GM21526 (cell line): ENCODE measurements around the gene CCDC157.
A peak's percentile ranks its signal among the peaks of the same experiment; 100 is the strongest.
"Not testable (repeated sequence)": the region's sequence is repeated elsewhere in the genome, so short reads cannot be mapped to it uniquely, and the experiment has no call there.

ENCODE experiments used
- ATAC-seq: cut with Tn5 transposase; IDR thresholded peaks from one replicate; pipeline ENCODE4 v1.9.1; 2021; ENCODE audit warnings: moderate library complexity; ENCODE audit not compliant: unreplicated experiment, low FRiP score

Gene CCDC157

DNA sequence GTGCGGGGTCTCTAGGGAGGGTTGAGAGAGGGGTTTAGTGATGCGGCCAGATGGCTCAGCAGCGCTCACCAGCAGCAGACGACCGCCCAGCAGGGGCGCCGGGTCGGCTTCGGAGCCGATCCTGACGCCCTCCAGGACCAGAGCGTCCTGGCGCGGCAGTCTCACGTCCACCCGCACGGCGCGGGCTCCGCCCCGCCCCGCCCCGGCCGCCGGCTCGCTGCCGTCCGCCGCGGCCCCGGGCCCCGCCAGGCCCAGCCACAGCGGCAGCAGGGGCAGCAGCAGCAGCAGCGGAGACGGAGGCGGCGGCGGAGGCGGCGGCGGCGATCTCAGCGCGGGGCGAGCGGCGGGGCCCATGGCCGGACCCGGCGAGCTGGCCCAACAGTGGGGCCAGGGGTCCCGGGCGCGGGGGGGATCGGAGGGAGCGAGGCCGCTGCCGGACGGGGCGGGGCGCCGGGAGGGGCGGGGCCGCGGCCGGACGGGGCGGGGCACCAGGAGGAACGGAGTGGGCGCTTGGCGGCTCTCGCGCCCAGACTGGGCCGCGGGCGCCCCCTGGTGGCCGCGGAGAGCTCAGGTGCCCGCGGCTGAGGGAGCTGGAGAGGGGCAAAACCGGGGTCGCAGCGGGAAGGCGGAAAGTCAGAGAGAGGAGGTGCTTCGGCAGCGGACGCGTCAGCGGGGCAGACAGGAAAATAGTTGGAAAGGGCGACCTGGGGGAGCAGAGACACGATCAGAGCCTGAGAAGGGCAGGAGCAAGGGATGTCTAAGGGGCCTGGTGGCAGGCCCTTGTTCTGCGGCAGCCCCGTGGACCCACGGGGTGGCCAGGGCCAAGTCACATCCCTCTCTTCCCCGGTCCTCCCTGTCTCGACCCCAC is 30.4 kb downstream of the CCDC157 start, which contains the start of gene RNF215:
Gene RNF215, minus strand, starts transcription at position 452 of the 868 bp plus-strand sequence. Its CDS starts 98 bp downstream, at position 354.
- peak; percentile 49 for ATAC-seq

DNA sequence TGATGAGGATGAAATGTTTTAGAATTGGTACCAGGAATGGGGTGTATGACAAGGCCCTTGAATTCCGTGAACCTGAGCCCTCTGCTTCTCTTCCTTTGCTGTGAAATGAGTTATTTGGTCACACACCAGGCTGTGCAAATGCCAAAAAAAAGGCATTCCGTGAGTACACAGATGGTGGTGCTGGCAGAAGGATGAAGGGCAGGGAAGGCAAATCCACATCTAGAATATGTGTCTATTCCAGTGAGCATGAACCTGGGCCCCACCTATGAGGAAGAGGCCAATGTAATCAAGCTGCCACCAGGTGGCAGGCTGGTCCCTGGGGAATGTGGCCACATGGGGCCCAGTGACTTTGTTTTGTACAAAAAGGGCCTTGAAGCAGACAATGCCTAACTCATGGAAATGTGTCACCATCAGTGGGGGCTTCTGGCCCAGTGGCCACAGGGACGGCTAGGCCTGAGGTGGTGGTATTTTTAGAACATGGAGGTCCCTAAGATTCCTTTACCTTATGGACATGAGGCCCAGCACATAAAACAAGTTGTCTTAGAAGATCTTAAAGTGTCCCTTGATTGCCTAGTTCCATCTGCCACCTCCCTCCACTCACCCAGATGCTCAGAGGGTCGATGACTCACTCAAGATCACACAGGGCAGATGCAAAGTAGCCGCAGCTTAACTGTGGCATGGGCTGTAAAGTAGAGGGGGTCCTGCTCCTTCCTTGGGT is 34.3 kb downstream of the CCDC157 start:
- ATAC-seq: no peak

DNA sequence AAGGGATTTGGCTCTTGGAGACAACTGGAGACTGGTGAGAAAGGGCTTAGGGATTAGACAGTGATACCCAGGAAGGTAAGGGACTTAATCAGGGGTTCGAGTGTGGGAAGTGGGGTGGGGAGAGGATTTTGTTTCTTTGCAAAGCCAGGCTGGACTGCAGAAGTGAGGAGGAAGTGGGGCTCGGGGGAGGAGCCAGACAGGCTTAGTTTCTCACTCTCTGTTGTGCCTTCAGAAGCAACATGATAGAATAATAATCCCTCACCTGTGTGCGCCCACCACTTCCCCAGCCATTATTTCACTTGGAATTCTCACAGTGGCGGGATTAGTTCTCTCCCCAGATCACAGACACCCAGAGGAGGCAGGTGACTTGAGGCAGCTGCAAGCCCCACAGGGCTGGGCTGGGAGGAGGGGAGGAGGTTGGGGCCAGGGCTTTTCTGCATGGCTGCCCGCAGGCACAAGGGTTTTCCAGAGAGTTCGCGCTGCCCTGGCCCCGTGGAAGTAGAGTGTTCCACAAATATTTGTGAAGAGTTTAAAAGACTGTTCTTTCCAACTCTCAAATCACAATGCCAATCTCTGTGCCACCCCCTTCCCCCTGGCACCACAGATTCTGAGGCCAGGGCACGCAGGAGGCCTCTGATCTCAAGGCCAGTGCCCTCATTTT is 36.0 kb downstream of the CCDC157 start:
- ATAC-seq: no peak

DNA sequence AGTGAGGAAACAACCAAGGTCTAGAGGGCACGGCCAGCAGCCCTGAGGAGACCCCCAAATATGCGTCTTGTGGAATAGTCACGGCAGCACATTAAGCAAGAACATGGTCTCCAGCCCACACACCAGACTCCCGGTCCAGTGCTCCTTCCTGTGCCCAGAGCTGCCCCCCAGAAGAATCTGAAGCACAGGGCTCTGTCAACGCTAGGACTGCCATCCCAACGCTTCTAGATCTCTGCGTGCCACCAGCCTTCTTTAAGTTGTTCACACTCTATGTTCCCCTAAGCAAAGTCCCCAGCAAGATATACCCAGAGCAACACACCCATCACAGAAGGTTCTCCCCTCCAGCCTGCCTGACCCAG is 36.5 kb downstream of the CCDC157 start:
- no peak for ATAC-seq

DNA sequence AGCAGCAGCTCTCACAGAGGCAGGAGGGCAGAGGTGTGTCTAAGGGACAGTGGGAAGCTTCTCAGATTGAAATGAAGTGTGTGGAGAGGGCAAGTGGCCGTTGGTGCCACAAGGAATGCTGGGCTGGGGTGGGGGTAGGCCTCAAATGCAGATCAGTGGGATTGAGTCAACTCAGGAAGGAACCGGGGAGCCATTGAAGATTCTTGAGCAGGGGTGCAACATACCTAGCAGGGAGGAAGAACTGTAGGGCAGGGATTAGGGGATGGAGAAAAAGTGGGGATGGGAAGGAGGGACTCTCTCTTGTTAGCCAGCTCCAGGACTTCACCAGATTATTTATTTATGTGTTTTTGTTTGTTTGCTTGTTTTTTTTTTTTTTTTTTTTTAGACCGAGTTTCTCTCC is 37.1 kb downstream of the CCDC157 start:
- ATAC-seq: no peak

DNA sequence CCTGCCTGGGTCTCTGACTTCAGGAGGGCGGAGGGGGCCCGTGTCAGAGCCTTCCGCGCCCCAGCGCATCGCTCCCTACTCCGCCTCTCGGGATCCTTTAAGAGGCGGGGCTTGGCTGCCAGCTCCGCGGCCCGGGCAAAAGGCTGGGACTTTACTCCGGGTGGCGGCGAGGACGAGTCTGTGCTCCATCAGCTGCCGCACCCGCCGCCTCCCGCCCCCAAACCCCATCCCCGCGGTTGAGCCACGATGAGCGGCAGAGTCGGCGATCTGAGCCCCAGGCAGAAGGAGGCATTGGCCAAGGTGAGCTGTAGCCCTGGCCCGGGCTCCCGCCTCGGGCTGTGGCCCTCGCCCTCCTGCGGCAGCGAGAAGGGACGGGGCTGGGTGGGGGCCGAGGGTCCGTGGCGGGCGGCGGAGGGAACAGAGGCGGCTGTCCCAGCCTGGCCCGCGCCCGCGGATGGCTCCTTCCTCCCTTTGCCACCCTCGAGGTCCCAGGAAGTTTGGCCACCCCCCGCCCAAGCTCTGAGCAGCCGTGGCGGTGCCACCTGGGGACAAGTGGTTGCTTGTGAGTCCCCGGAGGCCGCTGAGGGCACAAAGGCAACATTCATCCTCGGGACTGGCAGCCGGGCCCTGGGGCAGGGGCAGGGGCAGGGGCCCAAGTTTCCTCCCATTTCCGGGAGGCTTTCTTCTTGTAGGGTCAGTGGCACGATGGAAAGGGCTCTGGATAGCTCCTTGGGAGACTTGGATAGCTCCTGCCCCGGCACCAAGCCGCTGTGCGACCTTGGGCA is 40.3 kb downstream of the CCDC157 start, which contains the start of gene SEC14L2:
Gene SEC14L2, plus strand, starts transcription at position 148 of the 785 bp plus-strand sequence. Its CDS starts 99 bp downstream, at position 247.
- no peak for ATAC-seq

DNA sequence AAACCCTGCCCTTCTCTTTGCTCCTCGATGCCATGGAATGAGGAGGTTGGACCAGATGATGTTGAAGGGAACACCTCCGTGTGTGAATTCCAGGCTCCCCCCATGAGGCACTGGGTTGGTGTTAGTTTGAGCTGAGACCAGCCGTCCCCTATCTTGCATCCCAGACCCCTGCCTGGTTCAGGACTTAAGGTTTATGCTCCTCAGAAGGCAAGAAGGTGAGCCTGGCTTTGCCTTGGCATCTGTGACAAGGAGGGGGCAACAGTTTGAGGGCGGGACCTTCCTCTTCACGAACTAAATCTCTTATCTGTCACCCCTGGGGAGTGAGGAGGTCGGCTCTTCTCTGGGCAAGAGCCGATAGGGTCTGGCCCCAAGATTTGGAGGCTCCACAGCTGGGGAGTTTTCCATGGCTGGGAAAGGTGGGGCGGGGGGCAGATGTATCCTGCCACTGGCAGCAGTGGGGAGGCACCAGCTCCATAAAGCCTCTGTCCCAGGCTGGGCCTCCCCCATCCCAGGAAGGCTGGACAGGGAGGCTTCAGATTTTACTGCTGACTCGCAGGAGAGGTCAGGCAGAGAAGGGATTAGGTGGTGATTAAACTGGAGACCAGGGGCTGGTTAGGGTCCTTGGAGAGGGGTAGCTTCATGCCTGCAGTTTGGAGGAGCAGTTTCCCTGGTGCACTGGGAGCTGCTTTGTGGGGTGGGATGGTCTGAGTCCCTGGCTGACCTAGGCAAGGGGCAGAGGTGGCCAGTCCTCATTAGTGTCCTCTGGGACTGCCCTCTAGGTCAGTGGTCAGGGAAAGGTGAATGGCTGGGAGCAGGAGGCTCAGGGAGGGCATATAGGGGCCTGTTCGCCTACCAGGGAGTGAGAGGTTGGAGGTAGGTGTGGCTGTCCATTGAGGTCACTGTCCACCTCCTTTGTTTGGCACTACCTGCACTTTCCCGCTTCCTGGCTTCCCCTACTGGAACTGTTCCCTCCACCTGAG is 41.1 kb downstream of the CCDC157 start:
- no peak for ATAC-seq

DNA sequence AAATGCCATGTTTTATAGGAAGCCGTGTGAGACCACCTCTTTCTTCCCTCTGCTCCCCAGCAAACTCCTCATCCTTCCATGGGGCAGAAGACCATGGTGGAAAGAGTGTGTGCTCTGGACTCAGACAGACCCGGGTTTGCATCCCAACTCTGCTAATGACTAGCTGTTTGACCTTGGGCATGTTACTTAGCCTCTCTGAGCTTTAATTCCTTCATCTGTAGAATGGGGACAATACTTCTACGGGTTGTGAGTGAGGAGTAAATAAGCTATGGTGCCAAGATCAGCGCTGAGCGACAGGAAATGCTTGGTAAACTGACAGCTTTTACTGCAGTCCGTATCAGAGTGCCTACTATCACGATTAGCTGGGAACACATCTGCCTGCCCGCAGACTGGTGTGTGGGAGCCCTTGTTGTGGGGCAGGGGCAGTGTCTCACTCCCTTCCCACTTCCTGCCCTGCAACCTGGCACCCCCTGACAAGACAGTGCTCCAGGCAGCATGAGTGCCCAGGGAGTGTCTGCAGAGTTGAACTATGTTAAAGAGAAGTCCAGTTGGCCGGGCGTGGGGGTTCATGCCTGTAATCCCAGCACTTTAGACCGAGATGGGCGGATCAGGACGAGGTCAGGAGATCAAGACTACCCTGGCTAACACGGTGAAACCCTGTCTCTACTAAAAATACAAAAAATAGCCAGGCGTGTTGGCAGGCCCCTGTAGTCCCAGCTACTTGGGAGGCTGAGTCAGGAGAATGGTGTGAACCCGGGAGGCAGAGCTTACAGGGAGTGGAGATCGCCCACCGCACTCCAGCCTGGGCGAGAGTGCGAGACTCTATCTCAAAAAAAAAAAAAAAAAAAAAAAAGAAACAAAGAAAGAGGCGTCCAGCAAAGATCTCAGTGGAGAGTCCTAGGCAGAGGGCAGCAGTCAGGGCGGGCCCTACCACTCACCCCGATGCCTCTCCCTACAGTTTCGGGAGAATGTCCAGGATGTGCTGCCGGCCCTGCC is 42.2 kb downstream of the CCDC157 start:
- ATAC-seq: no peak

DNA sequence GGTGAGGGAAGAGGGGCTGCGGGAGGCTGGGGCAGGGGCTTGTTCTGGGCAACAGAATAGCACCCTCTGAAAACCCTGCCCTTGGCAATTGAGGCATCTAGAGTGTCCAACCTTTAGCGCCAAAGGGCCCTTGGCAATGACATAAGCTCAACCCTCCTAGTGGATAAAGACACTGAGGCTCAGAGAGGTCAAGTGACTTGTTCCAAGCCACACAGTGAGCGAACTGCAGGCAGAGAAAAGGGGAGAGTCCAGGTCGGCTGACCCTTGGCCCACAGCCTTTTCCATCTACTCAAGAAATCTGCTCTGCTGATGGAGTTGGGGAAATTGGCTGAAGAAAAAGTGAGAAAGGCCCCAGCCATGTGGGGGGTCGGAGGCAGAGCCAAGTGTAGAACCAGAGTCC is 42.9 kb downstream of the CCDC157 start:
- ATAC-seq: no peak

DNA sequence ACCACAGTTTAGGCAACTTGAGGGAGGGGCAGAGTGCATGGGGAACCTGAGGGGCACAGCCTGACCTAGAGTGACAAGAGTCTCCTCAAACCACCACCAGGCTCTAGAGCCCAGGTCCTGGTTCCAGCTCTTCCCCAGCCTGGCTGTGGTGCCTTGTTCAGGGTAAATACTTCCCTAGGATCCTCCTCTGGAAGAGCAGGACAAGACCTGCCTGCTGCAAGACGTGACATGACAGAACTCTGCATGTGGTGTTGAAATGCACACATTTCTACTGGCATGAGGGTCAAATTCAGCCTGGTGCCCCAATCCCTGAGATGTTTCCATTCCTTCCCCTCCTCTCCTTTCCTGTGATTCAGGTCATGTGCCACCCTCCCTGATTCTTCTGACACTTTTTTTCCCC is 43.4 kb downstream of the CCDC157 start:
- ATAC-seq: no peak

DNA sequence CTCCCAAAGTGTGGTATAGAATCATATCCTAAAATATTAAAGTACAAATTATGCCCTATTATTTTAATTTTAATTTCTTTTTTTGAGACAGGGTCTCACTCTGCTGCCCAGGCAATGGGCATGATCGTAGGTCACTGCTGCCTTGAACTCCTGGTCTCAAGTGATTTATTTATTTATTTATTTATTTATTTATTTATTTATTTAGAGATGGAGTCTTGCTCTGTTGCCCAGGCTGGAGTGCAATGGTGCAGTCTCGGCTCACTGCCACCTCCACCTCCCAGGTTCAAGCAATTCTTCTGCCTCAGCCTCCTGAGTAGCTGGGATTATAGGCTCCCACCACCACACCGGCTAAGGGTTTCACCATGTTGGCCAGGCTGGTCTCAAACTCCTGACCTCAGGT is 44.2 kb downstream of the CCDC157 start:
- ATAC-seq: not testable (repeated sequence)

DNA sequence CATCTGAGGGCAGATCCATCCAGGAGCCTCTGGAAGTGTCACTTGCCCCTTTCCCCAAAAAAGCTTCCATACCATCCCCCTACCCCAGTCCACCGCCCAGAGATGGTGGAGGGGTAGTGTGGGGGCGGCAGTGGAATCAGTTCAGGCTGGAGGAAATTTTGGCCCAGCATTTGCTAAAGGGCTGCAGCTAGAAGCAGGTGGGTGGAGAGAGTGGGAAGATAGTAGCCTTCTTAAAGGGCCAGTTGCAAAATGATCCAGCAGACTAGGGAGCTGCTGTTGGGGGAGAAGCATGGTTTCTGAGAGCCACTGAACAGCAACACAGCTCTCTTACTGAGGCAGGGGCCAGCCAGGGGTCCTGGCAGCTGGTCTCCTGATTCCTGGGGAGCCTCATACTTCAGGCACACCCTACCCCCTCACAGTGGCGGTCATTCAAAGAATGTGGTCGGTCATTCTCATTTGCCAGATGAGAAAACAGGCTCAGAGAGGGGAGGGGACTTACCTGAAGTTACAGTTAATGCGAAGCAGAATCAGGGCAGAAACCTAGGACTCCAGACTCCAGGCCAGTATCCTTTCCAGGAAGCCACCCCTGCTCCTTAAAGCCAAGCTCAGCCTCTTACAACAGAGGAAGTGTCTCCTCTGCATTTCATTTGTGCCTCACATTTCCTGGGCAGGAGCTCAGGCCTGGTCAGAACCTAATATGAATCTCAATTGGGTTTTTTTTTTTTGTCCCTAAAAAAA is 45.4 kb downstream of the CCDC157 start:
- no peak for ATAC-seq

DNA sequence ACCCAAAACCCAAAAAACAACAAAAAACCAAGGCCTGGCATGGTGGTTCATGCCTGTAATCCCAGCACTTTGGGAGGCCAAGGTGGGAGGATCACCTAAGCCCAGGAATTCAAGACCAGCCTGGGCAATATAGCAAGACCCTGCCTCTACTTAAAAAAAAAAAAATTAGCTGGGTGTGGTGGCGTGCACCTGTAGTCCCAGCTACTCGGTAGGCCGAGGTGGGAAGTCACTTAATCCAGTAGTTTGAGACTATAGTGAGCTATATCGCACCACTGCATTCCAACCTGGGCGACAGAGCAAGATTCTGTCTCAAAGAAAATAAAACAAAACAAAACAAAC is 45.9 kb downstream of the CCDC157 start:
- ATAC-seq: not testable (repeated sequence)

DNA sequence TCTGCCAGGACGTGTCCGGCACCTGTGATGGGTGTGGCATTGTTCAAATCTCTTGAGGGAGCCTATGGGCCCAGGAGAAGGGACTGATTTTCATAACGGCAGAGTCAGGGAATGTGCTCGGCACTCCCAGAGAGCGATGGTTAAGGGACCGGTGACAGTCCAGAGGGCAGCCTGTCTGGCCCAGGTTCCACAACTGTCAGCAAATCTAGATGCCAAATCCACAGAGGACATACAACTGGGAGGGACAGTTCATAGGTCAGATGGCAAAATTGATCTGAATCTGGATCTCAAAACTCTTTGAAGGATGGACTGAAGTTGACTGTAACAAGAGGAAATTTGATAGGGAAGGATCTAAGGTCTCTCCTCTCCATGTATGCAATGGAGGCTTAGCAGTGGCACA is 47.5 kb downstream of the CCDC157 start:
- no peak for ATAC-seq

DNA sequence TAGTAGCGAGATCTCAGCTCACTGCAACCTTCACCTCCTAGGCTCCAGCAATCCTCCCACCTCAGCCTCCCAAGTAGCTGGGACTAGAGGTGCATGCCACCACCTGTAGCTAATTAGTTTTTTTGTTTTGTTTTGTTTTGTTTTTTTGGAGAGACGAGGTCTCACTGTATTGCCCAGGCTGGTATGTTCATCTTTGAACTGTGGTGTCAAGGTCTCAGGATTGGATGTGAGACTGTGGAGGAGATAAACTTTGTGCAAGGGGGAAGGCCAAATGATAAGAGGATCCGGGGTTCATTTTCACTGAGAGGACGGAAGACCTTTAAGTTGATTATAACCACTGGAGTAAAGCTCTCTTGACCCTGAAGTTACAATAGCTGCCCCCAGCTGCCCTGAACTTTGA is 48.9 kb downstream of the CCDC157 start:
- no peak for ATAC-seq

DNA sequence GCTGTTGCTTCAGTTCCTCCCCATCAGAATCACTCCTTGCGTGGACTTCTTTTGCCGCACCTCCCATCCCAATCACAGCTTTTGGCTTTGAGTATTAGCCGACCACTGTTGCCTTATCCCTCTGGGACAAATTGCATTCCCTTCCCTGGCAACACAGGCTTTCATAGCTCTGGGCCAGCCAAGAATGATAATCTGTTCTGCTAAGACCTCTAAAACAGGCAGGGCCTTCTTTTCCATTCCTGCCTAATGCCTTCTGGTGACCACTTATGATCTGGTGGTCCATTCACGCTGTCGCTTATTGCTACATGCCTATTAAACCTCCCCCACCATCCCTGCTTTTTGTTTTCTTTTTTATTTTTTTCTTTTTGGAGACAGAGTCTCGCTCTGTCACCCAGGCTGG is 49.6 kb downstream of the CCDC157 start:
- ATAC-seq: no peak

DNA sequence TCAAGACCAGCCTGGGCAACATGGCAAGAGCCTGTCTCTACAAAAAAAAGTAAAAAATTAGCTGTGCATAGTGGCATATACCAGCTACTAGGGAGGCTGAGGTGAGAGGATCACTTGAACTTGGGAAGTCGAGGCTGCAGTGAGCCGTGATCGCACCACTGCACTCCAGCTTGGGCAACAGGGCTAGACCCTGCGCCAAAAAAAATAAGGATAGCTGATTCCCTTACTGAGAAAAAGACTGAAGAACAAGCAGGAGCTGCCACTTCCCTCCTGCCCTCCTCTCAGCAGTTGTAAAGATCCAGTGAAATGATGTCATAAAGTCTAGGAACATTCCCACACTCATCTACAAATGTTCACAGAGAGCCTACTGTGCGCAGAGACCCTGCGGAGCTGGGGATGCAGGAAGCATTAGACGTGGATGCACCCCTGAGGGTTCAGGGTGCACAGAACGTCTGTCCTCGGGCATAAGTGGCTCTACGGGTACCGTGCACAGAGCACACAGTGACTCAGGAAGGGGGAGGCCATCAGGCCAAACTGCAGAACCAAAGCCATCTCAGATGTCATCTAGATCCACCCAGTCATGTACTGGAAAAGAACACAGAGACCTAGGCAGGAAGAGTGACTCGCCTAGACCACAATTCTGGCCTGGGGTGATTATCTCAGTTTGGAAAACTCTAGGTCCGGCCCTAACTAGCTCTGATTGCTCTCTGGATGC is 51.7 kb downstream of the CCDC157 start:
- no peak for ATAC-seq
